ENCODE data around the gene AK8.

DNA sequence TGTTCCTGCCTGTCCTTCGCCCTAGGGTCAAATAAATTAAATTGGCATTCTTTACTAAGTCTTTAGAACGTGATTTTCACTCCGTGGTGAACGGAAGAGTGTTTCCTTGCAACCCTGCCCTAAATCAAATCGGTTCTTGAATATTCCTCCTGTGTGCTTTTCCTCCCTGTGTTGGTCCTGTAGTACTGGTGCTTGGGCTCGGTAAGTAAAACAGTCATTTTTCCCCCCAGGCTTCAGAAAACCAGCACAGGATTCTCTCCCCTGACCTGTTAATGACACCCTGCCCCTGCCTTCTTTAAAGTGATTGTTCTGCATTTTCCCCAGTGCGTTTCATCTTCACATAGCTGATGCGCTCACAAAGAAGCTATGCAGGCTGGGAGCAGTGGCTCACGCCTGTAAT lies 96.0 kb downstream of the AK8 start:
- TF ChIP-seq, protein P1, sequence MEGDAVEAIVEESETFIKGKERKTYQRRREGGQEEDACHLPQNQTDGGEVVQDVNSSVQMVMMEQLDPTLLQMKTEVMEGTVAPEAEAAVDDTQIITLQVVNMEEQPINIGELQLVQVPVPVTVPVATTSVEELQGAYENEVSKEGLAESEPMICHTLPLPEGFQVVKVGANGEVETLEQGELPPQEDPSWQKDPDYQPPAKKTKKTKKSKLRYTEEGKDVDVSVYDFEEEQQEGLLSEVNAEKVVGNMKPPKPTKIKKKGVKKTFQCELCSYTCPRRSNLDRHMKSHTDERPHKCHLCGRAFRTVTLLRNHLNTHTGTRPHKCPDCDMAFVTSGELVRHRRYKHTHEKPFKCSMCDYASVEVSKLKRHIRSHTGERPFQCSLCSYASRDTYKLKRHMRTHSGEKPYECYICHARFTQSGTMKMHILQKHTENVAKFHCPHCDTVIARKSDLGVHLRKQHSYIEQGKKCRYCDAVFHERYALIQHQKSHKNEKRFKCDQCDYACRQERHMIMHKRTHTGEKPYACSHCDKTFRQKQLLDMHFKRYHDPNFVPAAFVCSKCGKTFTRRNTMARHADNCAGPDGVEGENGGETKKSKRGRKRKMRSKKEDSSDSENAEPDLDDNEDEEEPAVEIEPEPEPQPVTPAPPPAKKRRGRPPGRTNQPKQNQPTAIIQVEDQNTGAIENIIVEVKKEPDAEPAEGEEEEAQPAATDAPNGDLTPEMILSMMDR (IDR thresholded peaks at IDR 0.05): no peak
- no peak for TF ChIP-seq ZFX (IDR thresholded peaks at IDR 0.05; ENCODE audit: borderline replicate concordance)
